ENCODE measurements around the gene FZD4.
"Not testable (repeated sequence)": the region's sequence is repeated elsewhere in the genome, so short reads cannot be mapped to it uniquely, and the experiment has no call there.

GRCh38 chr11:86992340-86992739 is 37.1 kb upstream of the FZD4 start:
- TF ChIP-seq CTCF (IDR thresholded peaks at IDR 0.05; ENCODE audit: extremely low read depth in 1 of 2, insufficient read depth in 1 of 2, low read depth in 1 of 2, low read length in 2 of 2); POLR2A (IDR thresholded peaks at IDR 0.05; ENCODE audit: low read depth, low read length); MYC (IDR thresholded peaks at IDR 0.05; ENCODE audit: low read depth, low read length); EZH2 (IDR thresholded peaks at IDR 0.05; ENCODE audit: borderline replicate concordance, low read depth, low read length, severe bottlenecking); MAX (IDR thresholded peaks at IDR 0.05; ENCODE audit: insufficient read depth, insufficient read length): not testable (repeated sequence)
